Non-pigmented ciliary epithelial cell (primary cell): ENCODE results near the gene C1QTNF9.
"Not testable (repeated sequence)": the region's sequence is repeated elsewhere in the genome, so short reads cannot be mapped to it uniquely, and the experiment has no call there.

Source experiments
- DNase-seq: peaks from one replicate; pipeline ENCODE4 v3.0.0-alpha.2; 2010; ENCODE audit warnings: low read depth

C1QTNF9 gene

GRCh38 chr13:24282256-24282655, 27.1 kb upstream of the C1QTNF9 start:
- no peak for DNase-seq

- DNase-seq: no peak
These were observed 24.4 kb upstream of the C1QTNF9 start for GRCh38 chr13:24284889-24285565.

GRCh38 chr13:24286624-24287023, 22.8 kb upstream of the C1QTNF9 start:
- DNase-seq: no peak

GRCh38 chr13:24287748-24288287, 21.6 kb upstream of the C1QTNF9 start:
- no peak for DNase-seq

- DNase-seq: peak; percentile 43
These were observed 20.5 kb upstream of the C1QTNF9 start for GRCh38 chr13:24288870-24289269.

- DNase-seq: no peak
These were observed 19.0 kb upstream of the C1QTNF9 start for GRCh38 chr13:24290280-24290932.

- peak; percentile 26 for DNase-seq
These were observed 16.9 kb upstream of the C1QTNF9 start for GRCh38 chr13:24292481-24292880.

- no peak for DNase-seq
These were observed 15.6 kb upstream of the C1QTNF9 start for GRCh38 chr13:24293746-24294145.

- DNase-seq: no peak
These were observed 9.8 kb upstream of the C1QTNF9 start for GRCh38 chr13:24299488-24300114.

- no peak for DNase-seq
These were observed 7.9 kb upstream of the C1QTNF9 start for GRCh38 chr13:24301434-24301833.

GRCh38 chr13:24301911-24302310, 7.5 kb upstream of the C1QTNF9 start:
- no peak for DNase-seq

- DNase-seq: no peak
These were observed 4.8 kb upstream of the C1QTNF9 start for GRCh38 chr13:24304620-24305019.

- no peak for DNase-seq
These were observed 2.7 kb upstream of the C1QTNF9 start for GRCh38 chr13:24306632-24307031.

- DNase-seq: no peak
These were observed 1.9 kb upstream of the C1QTNF9 start for GRCh38 chr13:24307211-24308067.

GRCh38 chr13:24308068-24308445, 1.3 kb upstream of the C1QTNF9 start:
- no peak for DNase-seq

- no peak for DNase-seq
These were observed 826 bp upstream of the C1QTNF9 start for GRCh38 chr13:24308488-24309020.

GRCh38 chr13:24313439-24313838, 4.1 kb downstream of the C1QTNF9 start:
- DNase-seq: no peak

GRCh38 chr13:24317835-24318234, 8.5 kb downstream of the C1QTNF9 start:
- not testable (repeated sequence) for DNase-seq

GRCh38 chr13:24318878-24319277, 9.5 kb downstream of the C1QTNF9 start:
- DNase-seq: not testable (repeated sequence)

- not testable (repeated sequence) for DNase-seq
These were observed 10.3 kb downstream of the C1QTNF9 start for GRCh38 chr13:24319641-24320040.

GRCh38 chr13:24321416-24321815, 12.0 kb downstream of the C1QTNF9 start:
- not testable (repeated sequence) for DNase-seq

- not testable (repeated sequence) for DNase-seq
These were observed 13.1 kb downstream of the C1QTNF9 start for GRCh38 chr13:24322470-24322869.
